Measurements from ENCODE around the gene RAF1. TPM values are rescaled to one million over a fixed set of nuclear protein-coding genes. Genes with fewer than 3 reads are reported as not detected.
A peak's percentile ranks its signal among the peaks of the same experiment; 100 is the strongest.

RAF1 gene
- total and polyA plus RNA-seq, 5 donors from 2014 or later = 54.1 to 133 (median 68.8) TPM

DNA sequence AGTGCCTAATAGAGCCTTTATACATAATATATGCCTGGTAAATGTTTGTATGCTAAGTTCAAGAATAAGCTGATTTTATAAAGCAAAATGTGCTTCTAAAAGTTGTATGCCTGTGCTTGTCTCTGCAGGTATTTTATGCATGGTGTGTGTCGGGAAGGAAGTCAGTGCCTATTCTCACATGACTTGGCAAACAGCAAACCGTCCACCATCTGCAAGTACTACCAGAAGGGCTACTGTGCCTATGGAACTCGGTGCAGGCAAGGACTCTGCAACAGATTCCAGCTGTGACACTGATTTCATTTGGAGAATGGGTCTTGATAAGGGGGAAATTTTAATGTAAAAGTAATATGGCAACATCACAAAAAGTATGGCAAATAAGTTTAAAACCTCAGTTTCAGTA, 95.2 kb downstream of the RAF1 start:
- peaks cover 63% of the 10 kb centered on the region for H3K36me3 Mint-ChIP-seq

DNA sequence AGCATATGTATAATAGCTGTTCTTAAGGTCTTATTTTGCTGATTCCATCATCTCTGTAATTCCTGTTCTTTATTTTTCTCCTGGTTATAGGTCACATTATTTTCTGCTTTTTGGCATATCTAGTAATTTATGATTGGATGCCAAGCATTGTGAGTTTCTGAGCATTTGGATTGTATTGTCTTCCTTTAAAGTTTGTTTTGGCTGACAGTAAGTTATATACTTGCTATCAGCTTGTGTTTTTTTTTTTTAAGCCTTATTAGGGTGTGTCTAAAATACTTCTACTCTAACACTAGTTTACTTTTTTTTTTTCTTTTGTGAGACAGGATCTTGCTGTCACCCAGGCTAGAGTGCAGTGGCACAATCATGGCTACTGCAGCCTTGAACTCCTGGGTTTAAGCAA, 96.9 kb downstream of the RAF1 start:
- no peaks in the 10 kb centered on the region for H3K27me3 Mint-ChIP-seq
- H3K36me3 Mint-ChIP-seq = peaks cover 57% of the 10 kb centered on the region
- Histone ChIP-seq H3K27ac (ENCODE audit: insufficient read depth, low read length, poor library complexity, severe bottlenecking) (no peak overlapping the region), H3K4me1 (ENCODE audit: control insufficient read depth, insufficient read depth, low read length, poor library complexity, severe bottlenecking) (peaks cover 2% of the 10 kb centered on the region), H3K4me3 (ENCODE audit: low read depth, low read length) (no peak overlapping the region), H3K36me3 (ENCODE audit: control insufficient read depth, insufficient read depth, low read length) (peaks cover 40% of the 10 kb centered on the region), H3K27me3 (ENCODE audit: control insufficient read depth, insufficient read depth, low read length) (no peaks in the 10 kb centered on the region), H3K9me3 (ENCODE audit: control insufficient read depth in 2 of 2, low read length in 2 of 2) (peaks cover 0 to 15% of the 10 kb centered on the region in 2 experiments)
- H3K27ac Mint-ChIP-seq = no peak overlapping the region
- ATAC-seq (ENCODE audit: low read depth in 2 of 2) = no peak
- H3K4me1 Mint-ChIP-seq = peaks cover 20 to 41% (median 35%) of the 10 kb centered on the region in 4 donors
- peaks cover 0 to 18% (median 4%) of the 10 kb centered on the region in 7 donors for H3K9me3 Mint-ChIP-seq
- no peak for DNase-seq
- peak overlapping the region in 1 of 4 donors; percentile 18 for H3K4me3 Mint-ChIP-seq

More for the DNA sequence above, 95.2 kb downstream of the RAF1 start:
- no peak for ATAC-seq (ENCODE audit: low read depth in 2 of 2)
- Mint-ChIP-seq H3K27ac (peak overlapping the region in 2 of 3 donors; percentile 62 to 67), H3K27me3 (no peaks in the 10 kb centered on the region), H3K4me1 (peaks cover 16 to 35% (median 26%) of the 10 kb centered on the region in 4 donors), H3K9me3 (peaks cover 0 to 18% (median 4%) of the 10 kb centered on the region in 7 donors), H3K4me3 (no peak overlapping the region)
- H3K4me1 ChIP-seq (ENCODE audit: control insufficient read depth, insufficient read depth, low read length, poor library complexity, severe bottlenecking) = no peaks in the 10 kb centered on the region
- no peaks in the 10 kb centered on the region for H3K27me3 ChIP-seq (ENCODE audit: control insufficient read depth, insufficient read depth, low read length)
- peaks cover 0 to 15% of the 10 kb centered on the region in 2 experiments for H3K9me3 ChIP-seq (ENCODE audit: control insufficient read depth in 2 of 2, low read length in 2 of 2)
- H3K4me3 ChIP-seq (ENCODE audit: low read depth, low read length) = no peak overlapping the region
- peaks cover 56% of the 10 kb centered on the region for H3K36me3 ChIP-seq (ENCODE audit: control insufficient read depth, insufficient read depth, low read length)
- no peak overlapping the region for H3K27ac ChIP-seq (ENCODE audit: insufficient read depth, low read length, poor library complexity, severe bottlenecking)
- no peak for DNase-seq

DNA sequence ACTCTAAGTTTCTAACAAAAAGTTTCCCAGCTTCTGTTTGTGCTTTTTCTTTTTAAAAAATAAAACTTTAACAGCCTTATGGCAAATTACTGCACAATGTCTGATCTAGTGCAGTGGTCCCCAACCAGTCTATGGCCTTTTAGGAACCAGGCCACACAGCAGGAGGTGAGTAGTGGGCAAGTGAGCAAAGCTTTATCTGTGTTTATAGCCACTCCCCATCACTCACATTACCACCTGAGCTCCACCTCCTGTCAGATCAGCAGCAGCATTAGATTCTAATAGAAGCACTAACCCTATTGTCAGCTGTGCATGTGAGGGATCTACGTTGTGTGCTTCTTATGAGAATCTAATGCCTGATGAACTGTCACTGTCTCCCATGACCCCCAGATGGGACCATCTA, 101.5 kb downstream of the RAF1 start:
- peaks cover 7% of the 10 kb centered on the region for H3K36me3 ChIP-seq (ENCODE audit: control insufficient read depth, insufficient read depth, low read length)
- peaks cover 0 to 15% (median 4%) of the 10 kb centered on the region in 7 donors for H3K9me3 Mint-ChIP-seq
- DNase-seq (no peak), ATAC-seq (ENCODE audit: low read depth in 2 of 2) (no peak)
- H3K4me1 ChIP-seq (ENCODE audit: control insufficient read depth, insufficient read depth, low read length, poor library complexity, severe bottlenecking) = peaks cover 46% of the 10 kb centered on the region
- H3K27ac Mint-ChIP-seq = peak overlapping the region in 1 of 3 donors; percentile 16
- peaks cover 0 to 15% of the 10 kb centered on the region in 2 experiments for H3K9me3 ChIP-seq (ENCODE audit: control insufficient read depth in 2 of 2, low read length in 2 of 2)
- H3K27me3 ChIP-seq (ENCODE audit: control insufficient read depth, insufficient read depth, low read length) = no peaks in the 10 kb centered on the region
- peaks cover 45 to 71% (median 62%) of the 10 kb centered on the region in 4 donors for H3K4me1 Mint-ChIP-seq
- H3K27ac ChIP-seq (ENCODE audit: insufficient read depth, low read length, poor library complexity, severe bottlenecking) = no peak overlapping the region
- H3K4me3 ChIP-seq (ENCODE audit: low read depth, low read length) = peak overlapping the region; percentile 16
- H3K27me3 Mint-ChIP-seq = no peaks in the 10 kb centered on the region
- peaks cover 24% of the 10 kb centered on the region for H3K36me3 Mint-ChIP-seq
- no peak overlapping the region for H3K4me3 Mint-ChIP-seq

DNA sequence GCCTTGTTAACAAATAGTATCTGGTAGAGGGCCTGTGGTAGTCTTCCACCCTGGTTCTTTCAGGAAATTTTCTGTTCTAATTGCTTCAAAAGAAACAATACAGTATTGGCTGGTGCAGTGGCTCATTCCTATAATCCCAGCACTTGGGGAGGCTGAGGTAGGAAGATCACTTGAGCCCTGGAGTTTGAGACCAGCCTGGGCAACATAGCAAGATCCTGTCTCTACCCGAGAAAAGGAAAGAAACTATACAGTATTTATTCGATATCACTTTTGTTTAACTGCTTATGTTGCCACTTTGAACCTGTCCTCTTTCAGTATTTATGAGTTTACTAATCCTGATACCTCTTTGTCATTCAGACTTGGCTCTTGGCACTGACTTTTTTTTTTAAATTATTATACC, 102.5 kb downstream of the RAF1 start:
- H3K4me3 ChIP-seq (ENCODE audit: low read depth, low read length) = no peak overlapping the region
- Mint-ChIP-seq H3K27ac (peak overlapping the region in 2 of 3 donors; percentile 86 to 90), H3K9me3 (peaks cover 0 to 13% (median 3%) of the 10 kb centered on the region in 7 donors), H3K36me3 (peaks cover 19% of the 10 kb centered on the region), H3K27me3 (peaks cover 4% of the 10 kb centered on the region), H3K4me1 (peaks cover 41 to 76% (median 60%) of the 10 kb centered on the region in 4 donors), H3K4me3 (peak overlapping the region in 3 of 4 donors; percentile 33 to 58 (median 42))
- peaks cover 54% of the 10 kb centered on the region for H3K4me1 ChIP-seq (ENCODE audit: control insufficient read depth, insufficient read depth, low read length, poor library complexity, severe bottlenecking)
- peaks cover 0 to 9% of the 10 kb centered on the region in 2 experiments for H3K9me3 ChIP-seq (ENCODE audit: control insufficient read depth in 2 of 2, low read length in 2 of 2)
- no peaks in the 10 kb centered on the region for H3K27me3 ChIP-seq (ENCODE audit: control insufficient read depth, insufficient read depth, low read length)
- peak overlapping the region; percentile 19 for H3K27ac ChIP-seq (ENCODE audit: insufficient read depth, low read length, poor library complexity, severe bottlenecking)
- DNase-seq (no peak), ATAC-seq (ENCODE audit: low read depth in 2 of 2) (no peak)
- peaks cover 7% of the 10 kb centered on the region for H3K36me3 ChIP-seq (ENCODE audit: control insufficient read depth, insufficient read depth, low read length)

DNA sequence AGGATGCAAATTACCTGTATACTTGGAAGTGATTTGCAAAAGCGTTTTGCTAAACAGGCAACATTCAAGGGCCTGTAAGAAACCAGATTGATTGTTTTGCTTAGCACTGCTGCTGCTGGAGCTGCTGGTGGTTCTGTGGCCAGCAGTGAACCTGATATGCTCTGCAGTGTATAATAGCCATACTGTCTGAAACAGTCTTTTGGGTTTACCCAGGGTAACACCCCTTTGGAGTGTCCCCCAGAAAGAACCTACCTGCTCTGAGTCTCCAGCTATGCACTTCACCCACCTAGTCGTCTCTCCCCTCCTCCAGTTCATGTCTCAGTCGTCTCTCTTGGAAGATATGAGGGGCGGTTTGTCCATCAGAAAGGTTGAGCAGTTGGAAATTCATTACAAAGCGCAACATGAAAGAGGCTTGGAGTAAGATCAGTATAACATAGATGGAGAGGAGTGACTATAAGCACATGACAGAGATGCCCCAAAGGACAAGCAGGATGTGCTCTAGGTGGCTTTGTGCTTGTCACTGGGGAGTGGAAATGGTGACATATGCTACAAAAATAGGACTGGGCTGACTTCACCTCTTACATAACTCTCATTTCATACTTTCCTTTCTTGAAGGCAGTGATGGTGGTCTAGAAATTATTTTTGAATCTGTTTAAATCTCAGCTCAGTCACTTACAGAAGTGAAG, 103.3 kb downstream of the RAF1 start:
- Histone ChIP-seq H3K4me1 (ENCODE audit: control insufficient read depth, insufficient read depth, low read length, poor library complexity, severe bottlenecking) (peaks cover 60% of the 10 kb centered on the region), H3K4me3 (ENCODE audit: low read depth, low read length) (peak overlapping the region; percentile 40), H3K27me3 (ENCODE audit: control insufficient read depth, insufficient read depth, low read length) (no peaks in the 10 kb centered on the region), H3K27ac (ENCODE audit: insufficient read depth, low read length, poor library complexity, severe bottlenecking) (no peak overlapping the region), H3K9me3 (ENCODE audit: control insufficient read depth in 2 of 2, low read length in 2 of 2) (peaks cover 0 to 3% of the 10 kb centered on the region in 2 experiments), H3K36me3 (ENCODE audit: control insufficient read depth, insufficient read depth, low read length) (peaks cover 4% of the 10 kb centered on the region)
- DNase-seq (peak in 2 of 3 donors; percentile 35 to 64), ATAC-seq (ENCODE audit: low read depth in 2 of 2) (no peak)
- Mint-ChIP-seq H3K27me3 (peaks cover 11% of the 10 kb centered on the region), H3K36me3 (peaks cover 14% of the 10 kb centered on the region), H3K4me1 (peaks cover 40 to 79% (median 59%) of the 10 kb centered on the region in 4 donors), H3K9me3 (peaks cover 0 to 9% (median 3%) of the 10 kb centered on the region in 7 donors), H3K4me3 (peak overlapping the region; percentile 41 to 64 (median 50)), H3K27ac (peak overlapping the region; percentile 1 to 90 (median 86))

DNA sequence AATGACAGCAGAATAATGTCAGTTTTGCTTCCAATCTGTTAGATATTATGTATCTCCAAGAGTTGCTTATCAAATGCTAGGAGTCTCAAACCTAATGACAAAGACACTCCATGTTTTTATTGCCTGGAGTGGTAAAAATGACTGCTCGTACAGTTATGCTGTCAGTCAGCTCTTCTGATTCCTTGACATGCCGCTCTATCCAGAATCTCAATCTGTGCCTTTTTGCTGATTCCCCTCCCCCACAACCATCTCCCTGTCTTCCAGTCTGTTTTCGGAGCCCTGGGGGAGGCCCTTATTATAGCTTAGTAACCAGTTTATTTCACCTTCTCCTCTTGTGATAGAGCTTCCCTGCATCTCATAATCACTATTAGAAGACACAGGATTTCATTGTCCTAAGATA, 104.4 kb downstream of the RAF1 start:
- Mint-ChIP-seq H3K27me3 (peaks cover 18% of the 10 kb centered on the region), H3K4me1 (peaks cover 40 to 73% (median 55%) of the 10 kb centered on the region in 4 donors), H3K4me3 (peak overlapping the region in 3 of 4 donors; percentile 5 to 93 (median 74)), H3K9me3 (peaks cover 0 to 1% (median 0%) of the 10 kb centered on the region in 7 donors), H3K27ac (peak overlapping the region in 2 of 3 donors; percentile 17 to 90), H3K36me3 (peaks cover 5% of the 10 kb centered on the region)
- Histone ChIP-seq H3K27me3 (ENCODE audit: control insufficient read depth, insufficient read depth, low read length) (peaks cover under 1% of the 10 kb centered on the region), H3K4me3 (ENCODE audit: low read depth, low read length) (peak overlapping the region; percentile 40), H3K27ac (ENCODE audit: insufficient read depth, low read length, poor library complexity, severe bottlenecking) (no peak overlapping the region), H3K4me1 (ENCODE audit: control insufficient read depth, insufficient read depth, low read length, poor library complexity, severe bottlenecking) (peaks cover 60% of the 10 kb centered on the region), H3K9me3 (ENCODE audit: control insufficient read depth in 2 of 2, low read length in 2 of 2) (no peaks in the 10 kb centered on the region), H3K36me3 (ENCODE audit: control insufficient read depth, insufficient read depth, low read length) (peaks cover 2% of the 10 kb centered on the region)
- ATAC-seq (ENCODE audit: low read depth in 2 of 2) (no peak), DNase-seq (no peak)

DNA sequence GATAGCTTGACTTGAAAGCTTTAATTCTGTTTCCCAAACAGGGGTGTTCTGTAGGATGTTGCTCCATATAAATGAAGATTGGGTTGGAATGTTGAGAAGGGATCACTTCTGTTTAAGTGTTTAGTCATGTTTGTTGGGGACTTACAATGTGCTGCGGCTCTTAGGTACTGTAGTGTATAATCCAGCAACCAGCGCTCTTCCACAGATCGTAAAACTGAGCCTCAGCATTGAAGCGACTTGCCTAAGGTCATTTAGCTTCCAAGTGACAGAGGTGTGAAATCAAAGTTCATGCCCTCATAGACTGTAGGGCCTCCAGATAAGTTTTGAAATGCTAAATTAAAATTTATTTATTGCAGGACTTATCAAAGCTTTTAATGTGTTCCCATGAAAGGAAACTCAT, 105.2 kb downstream of the RAF1 start:
- Histone ChIP-seq H3K9me3 (ENCODE audit: control insufficient read depth in 2 of 2, low read length in 2 of 2) (no peaks in the 10 kb centered on the region), H3K27me3 (ENCODE audit: control insufficient read depth, insufficient read depth, low read length) (peaks cover 7% of the 10 kb centered on the region), H3K27ac (ENCODE audit: insufficient read depth, low read length, poor library complexity, severe bottlenecking) (no peak overlapping the region), H3K4me3 (ENCODE audit: low read depth, low read length) (peak overlapping the region; percentile 94), H3K4me1 (ENCODE audit: control insufficient read depth, insufficient read depth, low read length, poor library complexity, severe bottlenecking) (peaks cover 65% of the 10 kb centered on the region), H3K36me3 (ENCODE audit: control insufficient read depth, insufficient read depth, low read length) (no peaks in the 10 kb centered on the region)
- Mint-ChIP-seq H3K36me3 (peaks cover 1% of the 10 kb centered on the region), H3K9me3 (peaks cover 0 to 1% (median 0%) of the 10 kb centered on the region in 7 donors), H3K4me1 (peaks cover 40 to 75% (median 55%) of the 10 kb centered on the region in 4 donors), H3K27ac (peak overlapping the region in 1 of 3 donors; percentile 95), H3K4me3 (peak overlapping the region; percentile 90 to 99 (median 94)), H3K27me3 (peaks cover 23% of the 10 kb centered on the region)
- ATAC-seq (ENCODE audit: low read depth in 2 of 2) (no peak), DNase-seq (no peak)

All from CD4-positive, CD25-positive, alpha-beta regulatory T cell (primary cell).